ENCODE results near the gene CLRN1.

The CLRN1 gene

DNA sequence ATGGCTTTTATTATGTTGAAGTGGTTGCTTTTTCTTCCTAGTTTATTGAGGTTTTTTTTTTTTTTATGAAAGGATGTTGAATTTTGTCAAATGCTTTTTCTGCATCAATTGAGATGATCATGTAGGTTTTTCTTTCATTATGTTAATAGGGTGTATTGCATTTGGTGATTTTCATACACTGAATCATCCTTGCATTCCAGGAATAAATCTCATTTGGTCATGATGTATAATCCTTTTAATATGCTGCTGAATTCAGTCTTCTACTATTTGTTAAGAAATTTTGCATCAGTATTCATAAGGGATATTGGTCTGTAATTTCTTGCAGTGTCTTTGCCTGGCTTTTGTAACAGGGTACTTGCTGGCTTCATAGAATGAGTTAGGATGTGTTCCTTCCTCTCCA, 11.5 kb upstream of the CLRN1 start:
- TF ChIP-seq POLR2AphosphoS5 (IDR thresholded peaks at IDR 0.05; ENCODE audit: low read depth, low read length) (no peak), FOXP2 (optimal IDR thresholded peaks at IDR 0.05; ENCODE audit: borderline replicate concordance, extremely low read depth, extremely low read length, insufficient read depth) (no peak), SIN3A (IDR thresholded peaks at IDR 0.05; ENCODE audit: borderline replicate concordance, insufficient read depth, low read length) (no peak), TAF1 (IDR thresholded peaks at IDR 0.05; ENCODE audit: borderline replicate concordance, insufficient read depth, low read length) (no peak)
- TF ChIP-seq, protein P1, sequence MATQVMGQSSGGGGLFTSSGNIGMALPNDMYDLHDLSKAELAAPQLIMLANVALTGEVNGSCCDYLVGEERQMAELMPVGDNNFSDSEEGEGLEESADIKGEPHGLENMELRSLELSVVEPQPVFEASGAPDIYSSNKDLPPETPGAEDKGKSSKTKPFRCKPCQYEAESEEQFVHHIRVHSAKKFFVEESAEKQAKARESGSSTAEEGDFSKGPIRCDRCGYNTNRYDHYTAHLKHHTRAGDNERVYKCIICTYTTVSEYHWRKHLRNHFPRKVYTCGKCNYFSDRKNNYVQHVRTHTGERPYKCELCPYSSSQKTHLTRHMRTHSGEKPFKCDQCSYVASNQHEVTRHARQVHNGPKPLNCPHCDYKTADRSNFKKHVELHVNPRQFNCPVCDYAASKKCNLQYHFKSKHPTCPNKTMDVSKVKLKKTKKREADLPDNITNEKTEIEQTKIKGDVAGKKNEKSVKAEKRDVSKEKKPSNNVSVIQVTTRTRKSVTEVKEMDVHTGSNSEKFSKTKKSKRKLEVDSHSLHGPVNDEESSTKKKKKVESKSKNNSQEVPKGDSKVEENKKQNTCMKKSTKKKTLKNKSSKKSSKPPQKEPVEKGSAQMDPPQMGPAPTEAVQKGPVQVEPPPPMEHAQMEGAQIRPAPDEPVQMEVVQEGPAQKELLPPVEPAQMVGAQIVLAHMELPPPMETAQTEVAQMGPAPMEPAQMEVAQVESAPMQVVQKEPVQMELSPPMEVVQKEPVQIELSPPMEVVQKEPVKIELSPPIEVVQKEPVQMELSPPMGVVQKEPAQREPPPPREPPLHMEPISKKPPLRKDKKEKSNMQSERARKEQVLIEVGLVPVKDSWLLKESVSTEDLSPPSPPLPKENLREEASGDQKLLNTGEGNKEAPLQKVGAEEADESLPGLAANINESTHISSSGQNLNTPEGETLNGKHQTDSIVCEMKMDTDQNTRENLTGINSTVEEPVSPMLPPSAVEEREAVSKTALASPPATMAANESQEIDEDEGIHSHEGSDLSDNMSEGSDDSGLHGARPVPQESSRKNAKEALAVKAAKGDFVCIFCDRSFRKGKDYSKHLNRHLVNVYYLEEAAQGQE (IDR thresholded peaks at IDR 0.05; ENCODE audit: insufficient read depth in 1 of 2, low read depth in 2 of 2, low read length in 2 of 2) = no peak

DNA sequence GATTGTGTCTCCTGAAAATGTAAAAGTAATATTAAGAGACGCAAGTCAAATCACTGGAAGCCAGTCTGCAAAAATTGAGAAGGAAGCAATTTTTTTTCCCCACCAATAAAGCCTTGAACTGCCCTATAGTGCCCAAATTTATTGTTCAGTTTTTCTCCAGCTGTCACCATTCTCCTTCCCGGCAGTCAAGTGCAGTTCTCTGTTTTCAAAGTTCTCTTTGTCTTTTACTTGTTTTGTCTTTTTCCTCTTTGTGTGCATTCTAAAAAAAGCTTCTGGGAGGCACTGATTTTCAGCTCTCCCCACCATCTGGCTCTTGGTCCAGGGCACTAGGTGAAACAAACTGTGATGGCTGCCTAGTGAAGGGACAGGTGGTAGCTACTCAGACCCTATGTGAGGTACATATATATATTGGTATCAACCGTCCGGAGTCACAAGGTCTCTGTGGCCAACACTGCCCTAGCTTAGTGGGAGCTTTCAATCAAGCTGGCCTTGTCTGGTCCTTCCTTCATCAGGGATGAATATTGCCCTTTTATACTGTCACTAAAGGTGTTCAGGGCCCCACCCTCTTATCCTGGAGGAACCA, 6.1 kb upstream of the CLRN1 start:
- TF ChIP-seq TAF1 (IDR thresholded peaks at IDR 0.05; ENCODE audit: borderline replicate concordance, insufficient read depth, low read length) = no peak
- no peak for TF ChIP-seq SIN3A (IDR thresholded peaks at IDR 0.05; ENCODE audit: borderline replicate concordance, insufficient read depth, low read length)
- TF ChIP-seq, protein P1 (IDR thresholded peaks at IDR 0.05; ENCODE audit: insufficient read depth in 1 of 2, low read depth in 2 of 2, low read length in 2 of 2) = no peak

DNA sequence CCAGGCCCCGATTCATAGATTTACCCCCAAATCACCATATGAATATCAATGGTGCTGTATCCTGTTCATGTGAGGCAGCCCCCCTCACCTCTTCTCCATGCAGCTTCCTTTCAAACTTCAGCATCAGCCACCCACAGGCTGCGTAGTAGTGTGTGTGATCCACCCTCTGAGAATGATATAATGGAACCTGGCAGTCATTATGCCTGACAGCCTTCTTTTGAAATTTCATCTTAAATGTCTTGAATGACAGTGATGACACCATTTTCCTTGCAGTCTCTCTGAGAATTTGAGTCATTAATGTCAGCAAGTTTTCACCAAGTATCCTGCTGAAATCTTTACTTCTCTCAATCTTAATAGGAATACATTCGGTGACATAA, 3.5 kb upstream of the CLRN1 start:
- TF ChIP-seq TAF1 (IDR thresholded peaks at IDR 0.05; ENCODE audit: borderline replicate concordance, insufficient read depth, low read length) (no peak), POLR2AphosphoS5 (IDR thresholded peaks at IDR 0.05; ENCODE audit: low read depth, low read length) (no peak), SIN3A (IDR thresholded peaks at IDR 0.05; ENCODE audit: borderline replicate concordance, insufficient read depth, low read length) (no peak), FOXP2 (optimal IDR thresholded peaks at IDR 0.05; ENCODE audit: borderline replicate concordance, extremely low read depth, extremely low read length, insufficient read depth) (no peak)
- TF ChIP-seq, protein P1 (IDR thresholded peaks at IDR 0.05; ENCODE audit: insufficient read depth in 1 of 2, low read depth in 2 of 2, low read length in 2 of 2) = no peak

DNA sequence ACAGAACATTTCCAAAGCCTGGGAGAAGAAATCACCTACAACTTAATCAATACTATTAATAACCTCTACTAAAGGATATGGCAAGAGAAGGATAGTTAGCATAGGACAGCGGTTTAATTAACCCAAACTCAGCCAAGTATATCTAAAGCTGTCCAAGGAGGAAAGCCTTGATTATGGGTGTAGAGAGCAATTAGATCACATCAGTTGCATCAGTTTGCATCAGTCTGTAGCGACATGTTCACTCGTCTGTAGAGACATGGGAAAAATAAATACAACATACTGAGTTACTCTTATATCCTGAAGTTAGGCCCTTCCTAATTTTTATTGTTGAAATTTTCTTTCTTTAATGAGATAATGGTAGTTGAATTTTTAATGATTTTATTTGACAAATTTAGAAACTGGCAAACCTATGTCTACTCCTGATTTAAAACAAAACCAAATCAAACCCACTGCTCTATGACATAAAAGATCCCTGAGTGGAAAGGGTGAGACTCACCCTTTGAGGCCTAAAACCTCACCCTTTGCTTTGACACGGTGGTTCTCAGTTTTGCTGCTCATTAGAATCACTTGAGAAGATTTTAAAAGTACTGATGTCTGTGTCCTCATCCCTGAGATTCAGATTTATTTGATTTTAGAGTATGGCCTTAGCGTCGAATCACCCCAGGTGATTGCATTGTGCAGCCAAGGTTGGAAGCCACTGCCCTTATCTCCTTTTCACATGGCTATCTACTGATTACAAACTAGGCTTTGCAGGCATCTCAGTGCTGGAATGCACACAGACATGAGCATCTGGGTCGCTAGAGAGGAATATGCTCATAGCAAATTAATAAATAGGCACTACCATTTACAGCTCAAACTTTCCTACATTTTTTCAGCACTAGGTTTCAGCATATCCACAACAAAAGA, 2.8 kb upstream of the CLRN1 start:
- TF ChIP-seq, protein P1 (IDR thresholded peaks at IDR 0.05; ENCODE audit: insufficient read depth in 1 of 2, low read depth in 2 of 2, low read length in 2 of 2) = no peak
- TF ChIP-seq SIN3A (IDR thresholded peaks at IDR 0.05; ENCODE audit: borderline replicate concordance, insufficient read depth, low read length) (no peak), FOXP2 (optimal IDR thresholded peaks at IDR 0.05; ENCODE audit: borderline replicate concordance, extremely low read depth, extremely low read length, insufficient read depth) (no peak), POLR2AphosphoS5 (IDR thresholded peaks at IDR 0.05; ENCODE audit: low read depth, low read length) (no peak)
